ENCODE results near the gene C9orf50. TPM values are rescaled to one million over a fixed set of nuclear protein-coding genes. Genes with fewer than 3 reads are reported as not detected.

The C9orf50 gene
- total RNA-seq, 1 experiment from 2014 or later, result not detected

Other genes with a start within 250 kb of the C9orf50 start
- gene NTMT1, start 5.1 kb upstream of the C9orf50 start, total RNA-seq (2014; rRNA removed; shearing (Covaris generic); ENCODE audit: low replicate concordance), result 82.0 and 99.2 TPM in 2 replicates
- gene ASB6, start 21.1 kb upstream of the C9orf50 start, total RNA-seq (2014; rRNA removed; shearing (Covaris generic); ENCODE audit: low replicate concordance), result 11.1 and 24.4 TPM in 2 replicates
- 20.1 and 38.4 TPM in 2 replicates for gene PRRX2, start 44.5 kb upstream of the C9orf50 start, total RNA-seq (2014; rRNA removed; shearing (Covaris generic); ENCODE audit: low replicate concordance)
- gene PTGES, start 131.9 kb upstream of the C9orf50 start, total RNA-seq (2014; rRNA removed; shearing (Covaris generic); ENCODE audit: low replicate concordance), result 0.23 TPM in 1 of 2 replicates, not detected in the other
- gene TOR1B, start 182.1 kb upstream of the C9orf50 start, total RNA-seq (2014; rRNA removed; shearing (Covaris generic); ENCODE audit: low replicate concordance), result 31.8 and 43.6 TPM in 2 replicates
- gene TOR1A, start 203.0 kb upstream of the C9orf50 start, total RNA-seq (2014; rRNA removed; shearing (Covaris generic); ENCODE audit: low replicate concordance), result 30.1 and 32.1 TPM in 2 replicates
- gene C9orf78, start 214.2 kb upstream of the C9orf50 start, total RNA-seq (2014; rRNA removed; shearing (Covaris generic); ENCODE audit: low replicate concordance), result 48.7 and 116 TPM in 2 replicates
- gene USP20, start 214.4 kb upstream of the C9orf50 start, total RNA-seq (2014; rRNA removed; shearing (Covaris generic); ENCODE audit: low replicate concordance), result 6.2 and 10.2 TPM in 2 replicates